ENCODE data around the gene FLOT2.

DNA sequence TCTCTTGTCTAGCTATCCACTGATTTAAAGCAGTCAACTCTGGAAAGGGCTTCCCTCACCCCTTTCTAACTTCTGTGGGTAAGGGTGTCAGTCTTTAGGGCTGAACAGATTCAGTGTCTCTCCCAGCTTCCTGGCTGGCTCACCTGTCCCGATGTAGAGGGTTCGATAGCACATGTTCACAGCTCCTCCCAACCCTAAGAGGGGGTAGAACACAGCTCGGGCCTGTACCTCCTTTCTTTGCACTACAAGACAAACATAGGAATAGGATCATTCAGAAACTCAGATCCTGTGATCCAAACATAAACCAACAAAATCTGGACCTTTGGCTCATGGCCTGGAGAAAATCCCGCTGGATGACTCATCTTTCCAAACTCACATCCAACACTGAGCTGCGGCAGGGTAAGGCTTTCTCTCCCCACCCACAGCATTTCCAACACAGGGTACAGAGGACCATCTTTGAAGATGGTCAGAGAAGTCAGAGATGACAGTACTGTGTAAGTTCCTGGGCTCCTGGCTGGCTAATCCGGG, 11.2 kb upstream of the FLOT2 start:
- TF ChIP-seq GATA3 (IDR thresholded peaks at IDR 0.05; ENCODE audit: low read depth, low read length) = no peak
- no peak for TF ChIP-seq GATA2 (IDR thresholded peaks at IDR 0.05; ENCODE audit: low read depth, low read length)
